ENCODE results near the gene TIMP3. TPM values are rescaled to one million over a fixed set of nuclear protein-coding genes. Genes with fewer than 3 reads are reported as not detected.
"Not testable (repeated sequence)": the region's sequence is repeated elsewhere in the genome, so short reads cannot be mapped to it uniquely, and the experiment has no call there.

The TIMP3 gene
- not detected for total RNA-seq

GRCh38 chr22:32801537-32802236 is at the start of gene TIMP3:
TSS of gene TIMP3 (plus strand) at chr22:32801705. CDS start at chr22:32802002, 297 bp downstream.
- Mint-ChIP-seq H3K27me3 (peaks cover 42% of the 10 kb centered on the region), H3K27ac (no peak within 1 kb of the TSS), H3K36me3 (ENCODE audit: low read depth) (no peaks in the 10 kb centered on the region), H3K4me1 (peaks cover 2% of the 10 kb centered on the region), H3K4me3 (no peak within 1 kb of the TSS), H3K9me3 (no peaks in the 10 kb centered on the region)
- DNase-seq: no peak
- ChIA-PET CTCF (no interaction called here), POLR2A (no interaction called here)

GRCh38 chr22:32752326-32752725 is 49.2 kb upstream of the TIMP3 start:
- H3K27me3 Mint-ChIP-seq: no peaks in the 10 kb centered on the region
- H3K9me3 Mint-ChIP-seq: no peaks in the 10 kb centered on the region
- no peak for DNase-seq
- H3K36me3 Mint-ChIP-seq (ENCODE audit: low read depth): no peaks in the 10 kb centered on the region
- POLR2A ChIA-PET: no interaction called here
- no peak overlapping the region for H3K4me3 Mint-ChIP-seq
- peaks cover 6% of the 10 kb centered on the region for H3K4me1 Mint-ChIP-seq
- no peak overlapping the region for H3K27ac Mint-ChIP-seq
- CTCF ChIA-PET: no interaction called here

- Mint-ChIP-seq H3K4me1 (peaks cover 8% of the 10 kb centered on the region), H3K27ac (no peak overlapping the region), H3K9me3 (no peaks in the 10 kb centered on the region), H3K27me3 (no peaks in the 10 kb centered on the region), H3K36me3 (ENCODE audit: low read depth) (no peaks in the 10 kb centered on the region), H3K4me3 (no peak overlapping the region)
- CTCF ChIA-PET: no interaction called here
- DNase-seq: no peak
- POLR2A ChIA-PET: no interaction called here
Observed at GRCh38 chr22:32752816-32753520, 48.5 kb upstream of the TIMP3 start.

- no peaks in the 10 kb centered on the region for H3K9me3 Mint-ChIP-seq
- H3K27me3 Mint-ChIP-seq: no peaks in the 10 kb centered on the region
- ChIA-PET POLR2A (no interaction called here), CTCF (no interaction called here)
- no peak overlapping the region for H3K27ac Mint-ChIP-seq
- no peak overlapping the region for H3K4me3 Mint-ChIP-seq
- peaks cover 8% of the 10 kb centered on the region for H3K4me1 Mint-ChIP-seq
- no peaks in the 10 kb centered on the region for H3K36me3 Mint-ChIP-seq (ENCODE audit: low read depth)
- DNase-seq: no peak
Observed at GRCh38 chr22:32753591-32753990, 47.9 kb upstream of the TIMP3 start.

GRCh38 chr22:32754413-32755041 is 47.0 kb upstream of the TIMP3 start:
- H3K27me3 Mint-ChIP-seq: no peaks in the 10 kb centered on the region
- H3K27ac Mint-ChIP-seq: no peak overlapping the region
- DNase-seq: no peak
- H3K9me3 Mint-ChIP-seq: no peaks in the 10 kb centered on the region
- H3K4me3 Mint-ChIP-seq: no peak overlapping the region
- ChIA-PET CTCF (no interaction called here), POLR2A (no interaction called here)
- H3K4me1 Mint-ChIP-seq: peaks cover 8% of the 10 kb centered on the region
- H3K36me3 Mint-ChIP-seq (ENCODE audit: low read depth): no peaks in the 10 kb centered on the region

GRCh38 chr22:32757086-32757762 is 44.3 kb upstream of the TIMP3 start:
- CTCF ChIA-PET; H3K4me3 Mint-ChIP-seq; H3K27ac Mint-ChIP-seq; H3K4me1 Mint-ChIP-seq; H3K9me3 Mint-ChIP-seq; H3K36me3 Mint-ChIP-seq (ENCODE audit: low read depth); H3K27me3 Mint-ChIP-seq; POLR2A ChIA-PET: not testable (repeated sequence)
- DNase-seq: peak; percentile 17

GRCh38 chr22:32758866-32759385 is 42.6 kb upstream of the TIMP3 start:
- no peak for DNase-seq
- Mint-ChIP-seq H3K4me3 (no peak overlapping the region), H3K9me3 (no peaks in the 10 kb centered on the region), H3K4me1 (peaks cover 8% of the 10 kb centered on the region), H3K27me3 (peaks cover 12% of the 10 kb centered on the region), H3K36me3 (ENCODE audit: low read depth) (no peaks in the 10 kb centered on the region), H3K27ac (no peak overlapping the region)
- ChIA-PET POLR2A (no interaction called here), CTCF (no interaction called here)

GRCh38 chr22:32760396-32760795 is 41.1 kb upstream of the TIMP3 start:
- H3K9me3 Mint-ChIP-seq: no peaks in the 10 kb centered on the region

GRCh38 chr22:32760815-32761214 is 40.7 kb upstream of the TIMP3 start:
- Mint-ChIP-seq H3K4me3 (no peak overlapping the region), H3K36me3 (ENCODE audit: low read depth) (no peaks in the 10 kb centered on the region), H3K27me3 (peaks cover 17% of the 10 kb centered on the region), H3K27ac (no peak overlapping the region), H3K9me3 (no peaks in the 10 kb centered on the region), H3K4me1 (peaks cover 8% of the 10 kb centered on the region)
- ChIA-PET CTCF (no interaction called here), POLR2A (no interaction called here)
- no peak for DNase-seq

More at GRCh38 chr22:32760396-32760795, 41.1 kb upstream of the TIMP3 start:
- Mint-ChIP-seq H3K36me3 (ENCODE audit: low read depth) (no peaks in the 10 kb centered on the region), H3K4me3 (no peak overlapping the region), H3K4me1 (peaks cover 8% of the 10 kb centered on the region), H3K27ac (no peak overlapping the region), H3K27me3 (peaks cover 14% of the 10 kb centered on the region)
- POLR2A ChIA-PET: no interaction called here
- no peak for DNase-seq
- CTCF ChIA-PET: no interaction called here

- POLR2A ChIA-PET: no interaction called here
- Mint-ChIP-seq H3K27ac (no peak overlapping the region), H3K36me3 (ENCODE audit: low read depth) (no peaks in the 10 kb centered on the region), H3K4me3 (no peak overlapping the region), H3K9me3 (no peaks in the 10 kb centered on the region), H3K4me1 (peaks cover 8% of the 10 kb centered on the region), H3K27me3 (peaks cover 17% of the 10 kb centered on the region)
- CTCF ChIA-PET: no interaction called here
- no peak for DNase-seq
Observed at GRCh38 chr22:32761251-32761903, 40.1 kb upstream of the TIMP3 start.

GRCh38 chr22:32764330-32765131 is 37.0 kb upstream of the TIMP3 start:
- DNase-seq: no peak
- ChIA-PET CTCF (no interaction called here), POLR2A (no interaction called here)
- Mint-ChIP-seq H3K4me3 (no peak overlapping the region), H3K27ac (no peak overlapping the region), H3K4me1 (no peaks in the 10 kb centered on the region), H3K36me3 (ENCODE audit: low read depth) (no peaks in the 10 kb centered on the region), H3K9me3 (no peaks in the 10 kb centered on the region), H3K27me3 (peaks cover 17% of the 10 kb centered on the region)

- peaks cover 17% of the 10 kb centered on the region for H3K27me3 Mint-ChIP-seq
- no peak overlapping the region for H3K4me3 Mint-ChIP-seq
- ChIA-PET POLR2A (no interaction called here), CTCF (no interaction called here)
- no peak overlapping the region for H3K27ac Mint-ChIP-seq
- DNase-seq: no peak
- no peaks in the 10 kb centered on the region for H3K4me1 Mint-ChIP-seq
- no peaks in the 10 kb centered on the region for H3K9me3 Mint-ChIP-seq
- no peaks in the 10 kb centered on the region for H3K36me3 Mint-ChIP-seq (ENCODE audit: low read depth)
Observed at GRCh38 chr22:32765132-32765618, 36.3 kb upstream of the TIMP3 start.

Data from activated CD4-positive, alpha-beta memory T cell treated with anti-CD3 and anti-CD28 coated beads, Interleukin-2, amount 10 ng/mL, durations not matched to agents 7 days and 5 days (primary cell).